Activated CD8-positive, alpha-beta memory T cell treated with anti-CD3 and anti-CD28 coated beads for 1 hour (primary cell): ENCODE results near the gene SLC35G3.
"Not testable (repeated sequence)": the region's sequence is repeated elsewhere in the genome, so short reads cannot be mapped to it uniquely, and the experiment has no call there.

Experiments used
- DNase-seq, 2 donors: peaks; one replicate each; pipeline ENCODE4 v3.0.0-alpha.2; 2020; ENCODE audit warnings: low read depth in 1 of 2; ENCODE audit errors: extremely low read depth in 1 of 2

The SLC35G3 gene

DNA sequence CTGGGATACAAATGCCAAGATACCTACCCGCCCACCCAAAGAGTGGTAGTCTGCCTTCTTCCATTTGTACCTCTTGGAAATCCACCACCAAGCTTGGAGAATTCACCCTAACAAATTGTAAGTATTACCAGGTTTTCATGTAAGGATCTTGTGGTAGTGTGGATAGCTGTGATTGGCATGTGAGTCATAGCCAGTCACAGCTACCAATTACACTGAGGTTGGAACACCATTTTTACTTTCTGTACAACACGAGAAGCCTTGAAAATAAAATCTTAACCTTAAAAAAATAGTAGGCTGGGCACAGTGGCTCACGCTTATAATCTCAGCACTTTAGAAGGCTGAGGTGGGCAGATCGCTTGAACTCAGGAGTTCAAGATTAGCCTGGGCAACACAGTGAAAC, 18.5 kb upstream of the SLC35G3 start:
- no peak for DNase-seq

DNA sequence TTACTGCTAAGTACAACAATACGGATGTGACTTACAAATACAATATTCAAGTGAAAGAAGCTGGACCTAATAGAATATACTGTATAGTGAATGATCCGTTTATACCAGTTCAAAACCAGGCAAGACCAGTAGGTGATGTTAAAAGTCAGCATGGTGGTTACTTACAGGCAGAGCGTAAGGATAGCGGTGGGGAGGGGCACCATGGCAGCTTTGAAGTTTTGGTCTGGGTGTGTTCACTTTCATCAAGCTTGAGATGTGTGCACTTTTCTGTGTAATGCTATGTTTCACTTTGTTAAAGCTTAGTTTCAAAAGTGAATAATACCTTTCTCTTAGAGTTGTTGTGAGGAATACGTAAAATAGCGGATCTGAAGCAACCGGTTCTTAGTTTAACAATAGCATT, 16.5 kb upstream of the SLC35G3 start:
- no peak for DNase-seq

DNA sequence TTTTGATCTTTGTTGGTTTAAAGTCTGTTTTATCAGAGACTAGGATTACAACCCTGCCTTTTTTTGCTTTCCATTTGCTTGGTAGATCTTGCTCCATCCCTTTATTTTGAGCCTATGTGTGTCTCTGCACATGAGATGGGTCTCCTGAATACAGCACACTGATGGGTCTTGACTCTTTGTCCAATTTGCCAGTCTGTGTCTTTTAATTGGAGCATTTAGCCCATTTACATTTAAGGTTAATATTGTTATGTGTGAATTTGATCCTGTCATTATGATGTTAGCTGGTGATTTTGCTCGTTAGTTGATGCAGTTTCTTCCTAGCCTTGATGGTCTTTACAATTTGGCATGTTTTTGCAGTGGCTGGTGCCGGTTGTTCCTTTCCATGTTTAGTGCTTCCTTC, 8.4 kb upstream of the SLC35G3 start:
- DNase-seq: not testable (repeated sequence)

DNA sequence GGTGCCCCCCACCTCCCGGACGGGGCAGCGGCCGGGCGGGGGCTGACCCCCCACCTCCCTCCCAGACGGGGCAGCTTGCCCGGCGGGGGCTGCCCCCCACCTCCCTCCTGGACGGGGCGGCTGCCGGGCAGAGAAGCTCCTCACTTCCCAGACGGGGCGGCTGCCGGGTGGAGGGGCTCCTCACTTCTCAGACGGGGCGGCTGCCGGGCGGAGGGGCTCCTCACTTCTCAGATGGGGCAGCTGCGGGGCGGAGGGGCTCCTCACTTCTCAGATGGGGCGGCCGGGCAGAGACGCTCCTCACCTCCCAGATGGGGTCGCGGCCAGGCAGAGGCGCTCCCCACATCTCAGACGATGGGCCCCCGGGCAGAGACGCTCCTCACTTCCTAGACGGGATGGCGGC, 869 bp upstream of the SLC35G3 start:
- DNase-seq: not testable (repeated sequence)

DNA sequence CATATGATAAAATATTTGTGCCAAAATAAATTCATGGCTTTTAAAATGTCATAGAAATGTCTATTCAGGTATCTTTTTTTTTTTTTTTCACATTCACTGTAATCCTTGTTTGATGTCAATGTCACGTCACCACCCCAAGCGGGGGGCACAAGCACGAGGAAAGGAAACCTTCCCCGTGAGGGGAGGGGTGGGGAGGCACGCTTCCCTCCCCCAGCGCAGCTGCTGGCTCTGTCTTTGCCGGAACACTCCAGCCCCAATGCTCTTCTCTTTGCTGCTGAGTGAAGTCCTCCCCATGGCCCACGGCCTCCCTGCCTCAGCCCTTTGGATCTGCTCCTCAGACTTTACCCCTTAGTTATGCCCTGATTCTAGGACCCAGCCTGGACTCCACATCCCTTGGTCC, 1.5 kb downstream of the SLC35G3 start:
- DNase-seq: no peak

DNA sequence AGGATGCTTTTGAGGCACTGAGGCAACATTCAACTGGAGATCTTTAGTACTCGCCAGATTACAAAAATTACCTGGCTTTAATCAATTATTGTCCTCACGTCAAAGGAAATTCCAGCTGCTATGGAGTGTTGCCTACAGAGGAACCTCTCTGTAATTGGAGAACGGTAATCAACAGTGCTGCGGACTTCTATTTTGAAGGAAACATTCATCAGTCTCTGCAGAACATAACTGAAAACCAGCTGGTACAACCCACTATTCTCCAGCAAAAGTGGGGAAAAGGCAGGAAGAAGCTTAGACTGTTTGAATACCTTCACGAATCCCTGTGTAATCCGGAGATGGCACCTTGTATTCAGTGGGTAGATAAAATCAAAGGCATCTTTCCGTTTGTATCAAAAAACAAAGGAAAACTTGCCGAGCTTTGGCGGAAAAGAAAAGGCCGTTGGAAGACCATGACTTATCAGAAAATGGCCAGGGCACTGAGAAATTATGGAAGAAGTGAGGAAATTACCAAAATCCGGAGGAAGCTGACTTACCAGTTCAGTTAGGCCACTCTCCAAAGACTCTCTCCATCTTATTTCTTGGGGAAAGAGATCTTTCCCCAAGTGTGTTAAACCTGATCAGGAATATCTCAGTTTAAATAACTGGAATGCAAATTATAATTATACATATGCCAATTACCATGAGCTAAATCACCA, 3.0 kb downstream of the SLC35G3 start:
- no peak for DNase-seq

DNA sequence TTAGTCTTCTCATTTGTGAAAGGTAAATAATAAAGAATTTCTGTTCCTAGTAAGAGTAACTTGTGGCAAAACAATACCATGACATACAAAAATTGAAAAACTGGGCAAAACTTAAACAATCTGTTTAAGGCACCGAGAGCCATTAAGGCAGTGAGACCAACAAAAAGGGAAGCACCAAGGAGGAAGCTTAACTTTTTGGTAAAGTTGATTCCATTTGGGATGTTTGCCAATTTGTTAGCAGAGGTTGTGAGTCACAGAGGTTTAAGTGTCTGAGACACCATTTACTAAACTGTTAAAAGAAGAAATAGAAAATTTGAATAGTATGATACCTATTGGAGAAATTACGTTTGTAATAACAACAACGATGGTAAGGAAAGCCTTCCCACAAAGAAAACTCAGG, 4.9 kb downstream of the SLC35G3 start:
- no peak for DNase-seq

DNA sequence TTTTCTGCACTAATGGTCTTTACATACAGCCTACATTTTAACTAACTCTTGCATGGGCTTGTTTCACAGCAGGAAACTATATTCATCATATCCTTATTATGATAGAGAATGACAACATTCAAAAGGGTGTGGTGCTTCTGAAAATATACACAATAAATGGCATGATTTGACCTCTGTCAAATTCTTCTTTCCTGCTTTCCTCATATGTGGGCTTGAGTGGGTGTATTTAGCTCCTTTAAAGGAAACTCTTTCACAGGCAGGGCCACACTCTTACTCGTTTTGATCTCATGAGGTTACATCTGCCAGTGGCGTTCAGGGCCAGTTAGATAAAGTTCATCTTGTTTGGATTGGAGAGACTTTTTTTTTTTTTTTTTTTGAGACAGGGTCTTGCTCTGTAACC, 6.1 kb downstream of the SLC35G3 start:
- no peak for DNase-seq

DNA sequence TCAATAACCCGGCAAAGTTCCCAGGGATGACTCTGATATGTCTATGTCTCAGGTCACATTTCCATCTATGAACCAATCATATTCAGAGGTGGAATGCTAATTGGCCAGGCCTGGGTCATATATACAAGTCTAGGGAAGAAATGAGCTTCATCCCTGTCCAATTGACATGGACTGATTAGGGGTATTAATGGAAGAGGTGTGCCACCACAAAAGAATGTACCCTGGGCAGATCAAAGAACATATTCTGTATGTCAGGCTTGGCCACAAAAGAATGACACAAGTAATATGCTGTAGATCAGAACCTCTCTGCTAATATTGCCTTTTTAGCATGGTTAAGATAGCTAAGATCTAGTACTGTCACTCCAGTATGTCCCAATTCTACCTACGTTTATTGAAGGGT, 6.7 kb downstream of the SLC35G3 start:
- no peak for DNase-seq

DNA sequence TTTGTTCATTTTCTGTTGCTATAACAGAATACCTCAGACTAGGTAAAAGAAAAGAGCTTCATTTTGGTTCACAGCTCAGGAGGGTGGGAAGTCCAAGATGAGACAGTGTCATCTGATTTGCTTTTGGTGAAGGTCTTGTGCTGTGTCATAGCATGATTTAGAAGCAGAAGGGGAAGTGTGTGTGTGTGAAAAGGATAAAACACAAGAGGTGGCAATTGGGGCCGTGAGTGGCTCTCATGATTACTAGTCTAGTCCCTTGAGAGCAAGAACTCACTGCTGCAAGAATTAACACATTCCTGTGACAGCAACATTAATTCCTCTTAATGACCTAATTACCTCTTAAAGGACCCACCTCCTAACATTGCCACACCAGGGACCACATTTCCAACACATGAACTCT, 8.3 kb downstream of the SLC35G3 start:
- no peak for DNase-seq

DNA sequence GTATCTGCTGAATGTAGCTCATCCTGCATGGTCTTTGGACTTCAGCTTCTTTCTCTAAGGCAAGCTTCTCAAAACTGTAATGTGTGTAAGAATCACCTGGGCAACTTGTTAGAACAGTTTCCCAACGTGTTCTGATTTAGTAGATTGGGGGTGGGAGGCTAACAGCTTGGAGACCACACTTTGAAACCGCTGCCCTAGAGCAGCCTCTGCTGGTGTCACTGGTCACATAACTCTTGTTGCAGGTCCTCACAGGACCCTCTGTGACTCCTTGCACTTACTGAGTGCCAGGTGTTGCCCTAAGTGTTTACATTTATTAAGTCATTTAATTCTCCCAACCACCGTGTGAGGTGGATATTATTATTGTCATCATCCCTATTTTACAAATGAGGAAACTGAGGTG, 9.9 kb downstream of the SLC35G3 start:
- no peak for DNase-seq

DNA sequence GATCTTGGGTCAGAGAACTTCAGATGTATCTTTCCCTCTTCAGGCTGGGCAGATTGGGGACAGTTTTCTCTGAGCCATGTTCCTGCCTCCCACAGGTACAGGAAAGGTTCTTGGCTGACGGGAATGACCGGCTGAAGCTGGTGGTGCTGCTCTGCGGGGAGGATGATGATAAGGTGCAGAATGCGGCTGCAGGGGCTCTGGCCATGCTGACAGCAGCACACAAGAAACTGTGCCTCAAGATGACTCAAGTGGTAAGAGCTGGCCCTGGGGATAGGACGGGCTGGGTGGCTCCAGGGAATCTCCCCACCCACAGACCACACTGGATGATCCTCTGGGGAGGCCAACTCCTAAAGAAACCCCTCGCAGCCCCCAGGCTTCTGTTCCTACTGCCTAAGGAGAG, 10.9 kb downstream of the SLC35G3 start:
- DNase-seq: no peak

DNA sequence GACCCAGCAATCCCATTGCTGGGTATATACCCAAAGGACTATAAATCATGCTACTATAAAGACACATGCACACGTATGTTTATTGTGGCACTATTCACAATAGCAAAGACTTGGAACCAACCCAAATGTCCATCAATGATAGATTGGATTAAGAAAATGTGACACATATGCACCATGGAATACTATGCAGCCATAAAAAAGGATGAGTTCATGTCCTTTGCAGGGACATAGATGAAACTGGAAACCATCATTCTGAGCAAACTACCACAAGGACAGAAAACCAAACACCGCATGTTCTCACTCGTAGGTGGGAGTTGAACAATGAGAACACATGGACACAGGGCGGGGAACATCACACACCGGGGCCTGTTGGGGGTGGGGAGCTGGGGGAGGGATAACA, 14.8 kb downstream of the SLC35G3 start:
- not testable (repeated sequence) for DNase-seq

DNA sequence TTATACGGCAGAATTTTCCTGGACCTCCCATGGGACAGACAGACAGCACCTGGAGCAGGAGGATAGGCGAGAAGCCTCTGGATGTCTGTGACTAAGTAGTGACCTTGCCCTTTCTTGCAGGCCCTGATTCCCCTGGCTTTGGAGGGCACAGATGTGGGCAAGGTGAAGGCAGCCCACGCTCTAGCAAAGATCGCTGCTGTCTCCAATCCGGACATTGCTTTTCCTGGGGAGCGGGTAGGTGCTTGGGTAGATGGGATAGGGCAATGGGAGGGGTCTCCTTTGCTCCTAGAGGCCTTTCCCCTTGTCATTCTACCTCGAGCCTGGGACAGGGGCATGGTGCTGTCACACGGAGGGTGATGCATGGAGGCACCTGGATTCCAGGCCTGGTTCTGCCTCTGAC, 17.3 kb downstream of the SLC35G3 start:
- no peak for DNase-seq

DNA sequence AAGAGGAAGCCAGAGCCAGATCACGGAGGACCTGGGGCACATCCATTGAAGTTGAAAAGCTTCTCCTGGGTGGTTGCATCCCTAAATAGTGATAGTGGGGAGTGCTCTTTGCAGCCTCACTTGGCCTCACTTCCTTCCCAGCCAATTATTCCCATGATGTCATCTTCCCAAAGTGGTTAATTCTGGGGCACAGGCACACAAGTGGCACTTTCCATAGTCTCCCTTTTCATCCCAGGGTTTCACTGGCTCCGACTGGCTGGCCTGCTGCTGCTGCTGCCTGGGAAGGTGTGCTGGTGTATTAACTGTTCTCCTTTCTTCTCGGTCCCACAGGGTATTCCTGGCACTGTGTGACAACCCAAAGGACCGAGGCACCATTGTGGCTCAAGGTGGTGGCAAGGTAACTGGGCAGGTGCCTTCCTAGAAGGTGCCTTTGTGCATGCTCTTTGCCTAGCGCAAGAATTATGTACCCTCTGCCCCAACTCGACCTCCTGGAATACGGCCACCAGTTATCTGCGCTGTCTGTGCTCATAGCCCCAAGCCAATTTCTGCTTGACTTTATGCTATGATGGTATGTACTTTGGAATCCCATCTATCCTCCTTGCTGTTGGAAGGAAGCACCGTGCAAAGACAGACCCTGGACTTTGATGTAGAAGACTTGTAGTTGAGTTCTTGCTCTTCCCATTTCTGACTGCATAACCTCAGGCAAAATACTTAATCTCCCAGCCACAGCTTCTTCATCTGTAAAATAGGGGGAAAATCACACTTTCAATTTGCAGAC, 18.4 kb downstream of the SLC35G3 start:
- DNase-seq: no peak

DNA sequence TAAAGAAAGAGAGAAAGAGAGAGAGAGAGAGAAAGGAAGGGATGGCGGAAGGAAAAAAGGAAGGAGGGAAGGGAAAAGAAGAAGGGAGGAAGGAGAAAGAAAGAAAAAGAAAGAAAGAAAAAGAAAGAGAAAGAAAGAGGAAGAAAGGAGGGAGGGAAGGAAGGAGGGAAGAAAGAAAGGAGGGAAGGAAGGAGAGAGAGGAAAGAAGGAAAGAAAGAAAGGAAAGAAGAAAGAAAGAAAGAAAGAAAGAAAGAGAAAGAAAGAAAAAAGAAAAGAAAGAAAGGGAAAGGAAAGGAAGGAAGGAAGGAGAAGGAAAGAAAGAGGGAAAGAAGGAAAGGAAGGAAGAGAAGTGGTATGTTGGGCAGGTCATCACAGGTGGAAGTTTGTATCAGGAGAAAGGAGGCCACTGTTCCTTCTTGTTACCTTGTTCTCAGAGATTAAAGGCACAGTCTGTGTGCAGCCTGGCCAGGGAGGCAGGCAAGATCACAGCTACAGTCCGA, 19.3 kb downstream of the SLC35G3 start:
- no peak for DNase-seq

DNA sequence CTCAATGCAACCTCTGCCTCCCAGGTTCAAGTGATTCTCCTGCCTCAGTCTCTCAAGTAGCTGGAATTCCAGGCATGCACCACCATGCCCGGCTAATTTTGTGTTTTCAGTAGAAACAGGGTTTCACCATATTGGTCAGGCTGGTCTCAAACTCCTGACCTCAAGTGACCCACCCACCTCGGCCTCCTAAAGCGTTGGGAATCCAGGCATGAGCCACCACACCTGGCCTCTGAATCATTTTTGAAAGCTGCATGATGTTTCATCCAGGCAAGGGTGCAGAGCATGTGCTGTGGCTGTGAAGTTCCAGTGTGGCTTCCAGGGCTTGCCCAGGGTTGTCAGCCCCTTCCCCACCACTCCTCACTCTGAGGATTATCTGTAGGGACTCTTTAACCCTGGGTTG, 21.9 kb downstream of the SLC35G3 start:
- not testable (repeated sequence) for DNase-seq

DNA sequence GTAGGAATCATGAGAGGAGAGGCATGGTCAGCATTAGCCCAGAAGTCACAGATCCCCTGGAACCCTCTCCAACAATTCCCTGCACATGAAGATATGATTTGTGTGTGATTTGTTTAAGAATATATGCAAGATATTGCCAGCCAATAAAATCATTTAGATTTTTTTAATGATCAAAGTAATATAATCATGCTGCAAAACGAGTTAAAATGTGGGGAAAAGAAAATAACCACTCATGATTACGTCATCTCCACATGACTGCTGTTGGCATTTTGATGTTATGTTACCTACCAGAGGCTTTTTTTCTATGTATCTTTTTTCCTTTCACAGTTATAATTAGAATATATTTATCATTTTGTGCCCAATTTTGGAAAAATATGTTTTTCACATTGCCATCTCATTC, 22.4 kb downstream of the SLC35G3 start:
- DNase-seq: no peak

DNA sequence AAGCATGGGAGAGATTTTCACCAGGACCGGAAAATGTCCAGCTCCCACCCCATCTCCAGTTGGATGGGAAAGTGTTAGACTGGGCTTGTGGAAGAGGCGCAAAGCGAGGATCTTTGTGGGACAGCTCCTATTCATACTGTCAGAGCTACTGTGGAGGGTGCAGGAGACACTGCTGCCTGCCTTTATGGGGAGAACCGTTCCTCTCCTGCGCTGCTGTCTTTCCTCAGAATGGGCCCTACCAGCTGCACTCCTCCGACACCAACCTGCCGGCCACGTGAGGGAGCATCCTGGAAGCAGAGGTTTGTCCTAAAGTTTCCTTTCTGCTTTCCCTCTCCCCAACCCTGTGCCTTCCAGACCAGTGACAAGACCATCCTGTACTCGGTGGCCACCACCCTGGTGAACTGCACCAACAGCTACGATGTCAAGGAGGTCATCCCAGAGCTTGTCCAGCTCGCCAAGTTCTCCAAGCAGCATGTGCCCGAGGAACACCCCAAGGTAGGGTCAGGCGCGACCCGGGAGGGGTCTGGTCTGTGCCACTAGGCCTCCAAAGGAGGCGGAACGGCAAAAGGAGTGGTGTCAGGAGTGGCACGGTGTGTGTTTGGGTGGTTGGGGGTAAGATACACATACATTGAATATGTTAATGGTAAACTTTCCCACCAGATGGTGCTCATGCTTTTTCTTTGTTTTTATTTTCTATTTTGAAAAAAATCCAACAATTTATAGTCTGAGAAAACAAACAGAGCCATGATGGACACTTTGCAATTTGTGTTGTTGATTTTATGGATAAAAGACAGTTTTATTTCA, 23.0 kb downstream of the SLC35G3 start:
- DNase-seq: no peak

DNA sequence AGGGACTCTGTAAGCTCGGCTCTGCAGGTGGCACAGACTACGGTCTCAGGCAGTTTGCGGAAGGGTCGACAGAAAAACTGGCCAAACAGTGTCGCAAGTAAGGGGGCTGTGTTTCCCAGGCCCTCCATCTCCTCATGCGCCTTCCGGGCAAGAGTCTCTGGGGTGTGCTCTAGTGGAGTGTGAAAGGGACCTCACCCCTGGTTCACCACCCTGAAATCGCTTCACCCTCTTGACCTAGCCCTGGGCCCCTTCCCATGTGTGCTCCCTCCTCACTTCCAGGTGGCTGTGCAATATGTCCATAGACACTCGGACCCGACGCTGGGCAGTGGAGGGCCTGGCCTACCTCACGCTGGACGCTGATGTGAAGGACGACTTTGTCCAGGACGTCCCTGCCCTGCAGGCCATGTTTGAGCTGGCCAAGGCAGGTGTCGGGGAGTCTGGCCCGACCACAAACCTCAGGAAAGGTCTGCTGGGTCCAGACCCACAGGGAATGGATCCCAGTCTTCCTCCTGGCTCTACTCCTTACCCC, 24.3 kb downstream of the SLC35G3 start:
- no peak for DNase-seq

DNA sequence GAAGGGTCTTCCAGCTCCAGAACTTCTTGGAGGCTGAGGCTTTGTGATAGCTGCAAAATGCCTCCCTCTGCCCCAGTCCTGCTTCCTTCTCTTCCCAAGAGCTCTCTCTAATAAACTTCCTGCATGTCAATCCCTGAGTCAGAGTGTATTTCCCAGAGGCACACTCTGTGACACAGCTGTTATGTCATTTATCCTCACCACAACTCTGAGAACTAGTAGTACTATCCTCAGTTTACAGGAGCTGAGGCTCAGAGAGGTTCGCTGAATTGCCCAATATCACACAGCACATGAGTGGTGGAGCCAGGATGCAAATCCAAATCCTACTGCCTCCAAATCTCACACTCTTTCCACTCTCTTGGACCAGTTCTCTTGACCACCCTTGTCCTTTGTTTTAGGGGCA, 26.5 kb downstream of the SLC35G3 start:
- no peak for DNase-seq
